ENCODE data around the gene NFATC2.

DNA sequence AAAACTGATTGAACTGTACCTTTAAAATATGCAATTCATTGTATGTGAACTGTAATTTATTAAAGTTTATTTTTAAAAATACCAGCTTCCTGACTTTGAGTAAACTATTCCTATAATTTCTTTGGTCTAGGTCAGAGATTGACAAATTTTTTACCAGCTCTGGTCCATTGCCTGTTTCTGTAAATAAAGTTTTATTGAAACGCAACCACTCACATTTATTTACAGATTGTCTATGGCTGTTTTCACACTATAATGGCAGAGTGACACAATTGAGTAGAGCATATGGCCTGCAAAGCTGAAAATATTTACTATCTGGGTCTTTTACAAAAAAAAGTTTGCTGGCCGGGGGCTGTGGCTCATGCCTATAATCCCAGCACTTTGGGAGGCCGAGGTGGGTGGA lies 33.0 kb upstream of the NFATC2 start:
- no peak for TF ChIP-seq TOX (CRISPR knock-in tag; IDR thresholded peaks at IDR 0.05; ENCODE audit: borderline replicate concordance)
- TF ChIP-seq, protein P1, sequence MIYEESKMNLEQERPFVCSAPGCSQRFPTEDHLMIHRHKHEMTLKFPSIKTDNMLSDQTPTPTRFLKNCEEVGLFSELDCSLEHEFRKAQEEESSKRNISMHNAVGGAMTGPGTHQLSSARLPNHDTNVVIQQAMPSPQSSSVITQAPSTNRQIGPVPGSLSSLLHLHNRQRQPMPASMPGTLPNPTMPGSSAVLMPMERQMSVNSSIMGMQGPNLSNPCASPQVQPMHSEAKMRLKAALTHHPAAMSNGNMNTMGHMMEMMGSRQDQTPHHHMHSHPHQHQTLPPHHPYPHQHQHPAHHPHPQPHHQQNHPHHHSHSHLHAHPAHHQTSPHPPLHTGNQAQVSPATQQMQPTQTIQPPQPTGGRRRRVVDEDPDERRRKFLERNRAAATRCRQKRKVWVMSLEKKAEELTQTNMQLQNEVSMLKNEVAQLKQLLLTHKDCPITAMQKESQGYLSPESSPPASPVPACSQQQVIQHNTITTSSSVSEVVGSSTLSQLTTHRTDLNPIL (CRISPR knock-in tag; IDR thresholded peaks at IDR 0.05; ENCODE audit: low read depth): no peak
- no peak for TF ChIP-seq TCF4 (CRISPR knock-in tag; IDR thresholded peaks at IDR 0.05; ENCODE audit: borderline replicate concordance)
